H9 (cell line): ENCODE results near the gene TBC1D12. TPM values are rescaled to one million over a fixed set of nuclear protein-coding genes. Genes with fewer than 3 reads are reported as not detected.

ENCODE experiments used
- DNase-seq: peaks from one replicate; pipeline ENCODE4 v3.0.0-alpha.2; 2017
- H2AFZ ChIP-seq: one replicate; pipeline ENCODE4 v1.6.1; 2013; ENCODE audit warnings: mild to moderate bottlenecking, low read length, control low read depth, moderate library complexity
- H2AK5ac ChIP-seq: 2 replicates; pipeline ENCODE4 v1.6.1; 2013; ENCODE audit warnings: low read length, control low read depth, mixed read lengths; ENCODE audit not compliant: insufficient read length
- H2BK120ac ChIP-seq: one replicate; pipeline ENCODE4 v1.6.1; 2013; ENCODE audit warnings: low read depth, mild to moderate bottlenecking, low read length, control low read depth, inconsistent platforms; ENCODE audit not compliant: poor library complexity, severe bottlenecking
- H2BK12ac ChIP-seq: 2 replicates; pipeline ENCODE4 v1.6.1; 2013; ENCODE audit warnings: low read length, control low read depth, mixed read lengths, low read depth; ENCODE audit not compliant: insufficient read length
- H2BK15ac ChIP-seq: 2 replicates; pipeline ENCODE4 v1.6.1; 2013; ENCODE audit warnings: low read depth, low read length, control low read depth
- H2BK20ac ChIP-seq: one replicate; pipeline ENCODE4 v1.6.1; 2013; ENCODE audit warnings: low read depth, mild to moderate bottlenecking, low read length, control low read depth, inconsistent platforms; ENCODE audit not compliant: poor library complexity, severe bottlenecking
- H2BK5ac ChIP-seq: 2 replicates; pipeline ENCODE4 v1.6.1; 2013; ENCODE audit warnings: low read length, control low read depth, mixed read lengths; ENCODE audit not compliant: insufficient read length
- H3K14ac ChIP-seq: 2 replicates; pipeline ENCODE4 v1.6.1; 2013; ENCODE audit warnings: low read length, control low read depth; ENCODE audit not compliant: insufficient read depth
- H3K18ac ChIP-seq: 2 replicates; pipeline ENCODE4 v1.6.1; 2013; ENCODE audit warnings: low read depth, mild to moderate bottlenecking, mixed read lengths, low read length, control low read depth; ENCODE audit not compliant: insufficient read length
- H3K23ac ChIP-seq: 2 replicates; pipeline ENCODE4 v1.6.1; 2013; ENCODE audit warnings: low read length, control low read depth, mixed read lengths, low read depth; ENCODE audit not compliant: insufficient read length
- H3K23me2 ChIP-seq: 2 replicates; pipeline ENCODE4 v1.6.1; 2013; ENCODE audit warnings: low read depth, mild to moderate bottlenecking, mixed read lengths, low read length, control low read depth; ENCODE audit not compliant: insufficient read length, poor library complexity, severe bottlenecking
- H3K27ac ChIP-seq: 2 replicates; pipeline ENCODE4 v1.5.1; 2013; ENCODE audit warnings: low read length, control low read depth, mixed read lengths, low read depth; ENCODE audit not compliant: insufficient read length
- H3K27me3 ChIP-seq: 2 replicates; pipeline ENCODE4 v1.6.1; 2013; ENCODE audit warnings: low read length, control low read depth, inconsistent platforms; ENCODE audit not compliant: insufficient read depth
- H3K4ac ChIP-seq: 2 replicates; pipeline ENCODE4 v1.6.1; 2013; ENCODE audit warnings: low read depth, mild to moderate bottlenecking, control low read depth, inconsistent platforms, low read length, moderate library complexity
- H3K4me1 ChIP-seq: 2 replicates; pipeline ENCODE4 v1.6.1; 2013; ENCODE audit warnings: low read length, control low read depth, inconsistent platforms; ENCODE audit not compliant: insufficient read depth
- H3K4me2 ChIP-seq: 2 replicates; pipeline ENCODE4 v1.6.1; 2013; ENCODE audit warnings: low read length, control low read depth, mixed read lengths; ENCODE audit not compliant: insufficient read length, insufficient read depth
- H3K56ac ChIP-seq: 2 replicates; pipeline ENCODE4 v1.6.1; 2013; ENCODE audit warnings: low read depth, mild to moderate bottlenecking, mixed read lengths, low read length, control low read depth; ENCODE audit not compliant: insufficient read length
- H3K79me1 ChIP-seq: 2 replicates; pipeline ENCODE4 v1.6.1; 2013; ENCODE audit warnings: low read depth, mild to moderate bottlenecking, moderate library complexity, low read length, control low read depth, inconsistent platforms; ENCODE audit not compliant: insufficient read depth, poor library complexity, severe bottlenecking
- H3K79me2 ChIP-seq: 2 replicates; pipeline ENCODE4 v1.6.1; 2013; ENCODE audit warnings: low read length, control low read depth, inconsistent platforms; ENCODE audit not compliant: insufficient read depth
- H3K9ac ChIP-seq: 2 replicates; pipeline ENCODE4 v1.6.1; 2013; ENCODE audit warnings: low read length, control low read depth, mixed read lengths; ENCODE audit not compliant: insufficient read length; ENCODE audit errors: extremely low read depth
- H3K9me3 ChIP-seq: one replicate; pipeline ENCODE4 v1.6.1; 2013; ENCODE audit warnings: low read depth, low read length, inconsistent platforms; ENCODE audit not compliant: control insufficient read depth
- H3T11ph ChIP-seq: one replicate; pipeline ENCODE4 v1.6.1; 2013; ENCODE audit warnings: mild to moderate bottlenecking, low read length, control low read depth, inconsistent platforms
- H4K20me1 ChIP-seq: one replicate; pipeline ENCODE4 v1.6.1; 2013; ENCODE audit not compliant: control insufficient read depth, insufficient read length, insufficient read depth
- H4K5ac ChIP-seq: 2 replicates; pipeline ENCODE4 v1.6.1; 2013; ENCODE audit warnings: low read depth, mild to moderate bottlenecking, mixed read lengths, low read length, control low read depth; ENCODE audit not compliant: insufficient read length
- H4K8ac ChIP-seq: replicated peaks from 2 replicates; pipeline ENCODE4 v1.6.1; 2013; ENCODE audit warnings: low read length, control low read depth, mixed read lengths, low read depth; ENCODE audit not compliant: insufficient read length
- H4K91ac ChIP-seq: 2 replicates; pipeline ENCODE4 v1.6.1; 2013; ENCODE audit warnings: low read depth, mild to moderate bottlenecking, moderate library complexity, mixed read lengths, low read length, control low read depth; ENCODE audit not compliant: insufficient read length
- H3K27ac Mint-ChIP-seq, 3 experiments: 2 replicates in 2 of 3; 3 replicates in 1 of 3; pipeline ENCODE4 v1.8.0; 2020 to 2021; ENCODE audit warnings: mixed read lengths in 3 of 3, mild to moderate bottlenecking in 1 of 3, moderate library complexity in 1 of 3
- H3K27me3 Mint-ChIP-seq: 2 replicates; pipeline ENCODE4 v1.8.0; 2021; ENCODE audit warnings: low read depth, mild to moderate bottlenecking, moderate library complexity, mixed read lengths
- H3K36me3 Mint-ChIP-seq, 3 experiments: 2 replicates in 2 of 3; 3 replicates in 1 of 3; pipeline ENCODE4 v1.8.0; 2020 to 2021; ENCODE audit warnings: low read depth in 3 of 3, mixed read lengths in 3 of 3; ENCODE audit not compliant: insufficient read depth in 1 of 3
- H3K4me1 Mint-ChIP-seq, 2 experiments: 2 replicates each; pipeline ENCODE4 v1.8.0; 2020; ENCODE audit warnings: mixed read lengths in 2 of 2
- H3K4me3 Mint-ChIP-seq, 2 experiments: 2 replicates in 1 of 2; 3 replicates in 1 of 2; pipeline ENCODE4 v1.8.0; 2020 to 2021; ENCODE audit warnings: mild to moderate bottlenecking in 2 of 2, mixed read lengths in 2 of 2, moderate library complexity in 1 of 2
- H3K9me3 Mint-ChIP-seq, 2 experiments: 2 replicates in 1 of 2; 3 replicates in 1 of 2; pipeline ENCODE4 v1.8.0; 2020; ENCODE audit warnings: mild to moderate bottlenecking in 2 of 2, mixed read lengths in 2 of 2, moderate library complexity in 1 of 2
- WGBS: extraction: QIAGEN DNeasy Blood & Tissue Kit; methylation state at CpG from one replicate; pipeline ENCODE4 v1.1.7; 2013; ENCODE audit warnings: missing lambda C conversion rate, low lambda C conversion rate, mixed read lengths; ENCODE audit not compliant: insufficient read length; ENCODE audit errors: extremely low coverage; 5-methylcytosine and 5-hydroxymethylcytosine counted together
- total RNA-seq: library from RNA; stranded (reverse); gene quantifications from 2 replicates; pipeline ENCODE4 v1.2.1, GENCODE V29; 2021
- TF ChIP-seq, protein P1 (sequence below): fragments of 200-600 bp; sonication (generic); conservative IDR thresholded peaks from 3 replicates; pipeline ENCODE4 v1.8.0; 2021; ENCODE audit warnings: antibody characterized with exemption, mild to moderate bottlenecking

The TBC1D12 gene
- total RNA-seq, 1 experiment from 2014 or later: 2.0 TPM

DNA sequence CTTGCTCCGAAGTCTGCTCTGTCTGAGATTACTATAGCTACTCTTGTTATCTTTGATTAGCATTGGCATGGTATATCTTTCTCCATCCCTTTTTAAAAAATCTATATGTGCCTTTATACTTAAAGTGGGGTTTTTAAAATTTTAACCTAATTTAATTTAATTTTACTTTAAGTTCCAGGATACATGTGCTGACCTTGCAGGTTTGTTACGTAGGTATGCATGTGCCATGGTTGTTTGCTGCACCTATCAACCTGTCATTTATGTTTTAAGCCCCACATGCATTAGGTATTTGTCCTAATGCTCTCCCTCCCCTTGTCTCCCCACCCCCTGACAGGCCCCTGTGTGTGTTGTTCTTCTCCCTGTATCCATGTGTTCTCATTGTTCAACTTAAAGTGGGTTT lies 54.6 kb downstream of the TBC1D12 start:
- Histone ChIP-seq H2BK12ac (no peak overlapping the region), H3K18ac (no peak overlapping the region), H3K4ac (no peak overlapping the region), H4K20me1 (no peaks in the 10 kb centered on the region), H2BK20ac (no peak overlapping the region), H3K9ac (no peak overlapping the region), H3K4me2 (no peak overlapping the region), H4K91ac (no peak overlapping the region), H2BK120ac (no peak overlapping the region), H3K79me1 (no peaks in the 10 kb centered on the region), H3K4me1 (no peaks in the 10 kb centered on the region), H2AK5ac (no peak overlapping the region), H2BK15ac (no peak overlapping the region), H3K14ac (no peak overlapping the region), H4K8ac (no peak overlapping the region), H3K56ac (no peak overlapping the region), H3K27me3 (no peaks in the 10 kb centered on the region), H3K9me3 (no peaks in the 10 kb centered on the region), H3K27ac (no peak overlapping the region), H2AFZ (no peak overlapping the region), H4K5ac (no peak overlapping the region), H3T11ph (no peak overlapping the region), H3K79me2 (no peaks in the 10 kb centered on the region), H3K23ac (no peak overlapping the region), H3K23me2 (no peaks in the 10 kb centered on the region), H2BK5ac (no peak overlapping the region)
- TF ChIP-seq, protein P1, sequence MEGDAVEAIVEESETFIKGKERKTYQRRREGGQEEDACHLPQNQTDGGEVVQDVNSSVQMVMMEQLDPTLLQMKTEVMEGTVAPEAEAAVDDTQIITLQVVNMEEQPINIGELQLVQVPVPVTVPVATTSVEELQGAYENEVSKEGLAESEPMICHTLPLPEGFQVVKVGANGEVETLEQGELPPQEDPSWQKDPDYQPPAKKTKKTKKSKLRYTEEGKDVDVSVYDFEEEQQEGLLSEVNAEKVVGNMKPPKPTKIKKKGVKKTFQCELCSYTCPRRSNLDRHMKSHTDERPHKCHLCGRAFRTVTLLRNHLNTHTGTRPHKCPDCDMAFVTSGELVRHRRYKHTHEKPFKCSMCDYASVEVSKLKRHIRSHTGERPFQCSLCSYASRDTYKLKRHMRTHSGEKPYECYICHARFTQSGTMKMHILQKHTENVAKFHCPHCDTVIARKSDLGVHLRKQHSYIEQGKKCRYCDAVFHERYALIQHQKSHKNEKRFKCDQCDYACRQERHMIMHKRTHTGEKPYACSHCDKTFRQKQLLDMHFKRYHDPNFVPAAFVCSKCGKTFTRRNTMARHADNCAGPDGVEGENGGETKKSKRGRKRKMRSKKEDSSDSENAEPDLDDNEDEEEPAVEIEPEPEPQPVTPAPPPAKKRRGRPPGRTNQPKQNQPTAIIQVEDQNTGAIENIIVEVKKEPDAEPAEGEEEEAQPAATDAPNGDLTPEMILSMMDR: no peak
- DNase-seq: no peak
- Mint-ChIP-seq H3K4me3 (no peak overlapping the region), H3K9me3 (peaks cover 7 to 17% of the 10 kb centered on the region in 2 experiments), H3K27me3 (no peaks in the 10 kb centered on the region), H3K36me3 (peaks cover 0 to 13% (median 6%) of the 10 kb centered on the region in 3 experiments; a peak in 6 of 7 replicates), H3K27ac (no peak overlapping the region), H3K4me1 (no peaks in the 10 kb centered on the region)
- WGBS: no CpG with 5 or more reads among the region's 2 CpGs
